ENCODE data around the gene FBXO38. TPM values are rescaled to one million over a fixed set of nuclear protein-coding genes. Genes with fewer than 3 reads are reported as not detected.
"Not testable (repeated sequence)": the region's sequence is repeated elsewhere in the genome, so short reads cannot be mapped to it uniquely, and the experiment has no call there.

Gene FBXO38
- total RNA-seq, 1 experiment from 2014 or later: 29.4 TPM

DNA sequence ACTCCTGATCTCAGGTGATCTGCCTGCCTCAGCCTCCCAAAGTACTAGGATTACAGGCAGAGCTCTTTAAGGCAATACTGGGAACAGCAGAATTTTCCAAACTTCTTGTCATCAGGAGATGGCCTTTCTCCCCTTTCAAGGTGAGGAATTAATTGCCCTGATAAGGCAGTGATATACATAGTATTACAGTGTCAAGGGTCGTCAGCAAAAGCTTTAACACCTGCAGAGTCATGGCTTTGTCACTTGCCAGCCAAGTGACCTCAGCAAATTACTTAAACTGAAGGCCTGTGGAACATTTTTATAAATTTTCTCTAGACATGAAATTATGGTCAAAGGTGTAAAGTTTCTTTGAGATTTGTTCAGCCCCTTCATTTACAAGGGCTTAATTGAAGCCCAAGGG, 59.5 kb downstream of the FBXO38 start:
- no peak for DNase-seq

DNA sequence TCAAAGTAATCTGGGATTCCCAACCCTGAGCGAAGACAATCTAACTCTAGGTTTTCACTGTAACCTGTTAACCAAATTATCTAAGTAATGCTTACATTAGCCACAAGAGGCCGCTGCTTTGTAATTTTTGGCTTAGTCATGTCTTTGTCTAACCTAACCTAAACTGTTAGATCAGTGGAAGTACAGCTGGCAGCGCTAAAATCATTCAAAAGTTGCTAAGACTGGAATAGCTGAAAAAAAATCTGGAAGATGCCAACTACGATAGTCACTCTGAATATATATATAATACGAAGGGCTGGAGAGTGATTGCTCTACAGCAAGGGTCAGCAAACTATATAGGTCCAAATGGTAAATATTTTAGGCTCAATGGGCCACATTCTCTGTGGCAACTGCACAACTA, 60.2 kb downstream of the FBXO38 start:
- peaks cover 27% of the 10 kb centered on the region for H3K36me3 ChIP-seq
- H3K27me3 ChIP-seq: no peaks in the 10 kb centered on the region
- no peaks in the 10 kb centered on the region for H3K9me3 ChIP-seq
- DNase-seq: peak; percentile 26
- H3K4me3 ChIP-seq: no peak overlapping the region

More for the DNA sequence above, 59.5 kb downstream of the FBXO38 start:
- H3K9me3 ChIP-seq: no peaks in the 10 kb centered on the region
- H3K4me3 ChIP-seq: no peak overlapping the region
- no peaks in the 10 kb centered on the region for H3K27me3 ChIP-seq
- H3K36me3 ChIP-seq: peaks cover 35% of the 10 kb centered on the region

DNA sequence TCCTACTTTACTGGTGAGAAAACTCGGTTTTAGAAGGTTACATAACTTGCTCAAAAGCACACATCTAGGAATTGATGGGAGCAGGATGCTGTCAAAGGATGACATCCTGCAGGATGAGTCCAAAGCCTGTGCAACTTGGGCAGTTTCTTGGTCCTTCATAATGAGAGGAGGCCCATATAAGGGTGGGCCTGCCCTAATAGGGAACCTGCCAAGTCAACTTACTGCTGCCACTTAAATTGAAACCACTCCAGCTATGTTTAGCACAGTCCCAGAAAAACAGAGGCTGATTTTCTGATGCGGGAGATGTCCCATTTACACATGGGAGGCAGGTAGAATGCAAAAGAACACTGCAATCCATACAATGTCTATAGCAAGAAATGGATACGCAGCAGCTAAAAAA, 61.8 kb downstream of the FBXO38 start:
- Histone ChIP-seq H3K9me3 (no peaks in the 10 kb centered on the region), H3K36me3 (peaks cover 14% of the 10 kb centered on the region), H3K27me3 (no peaks in the 10 kb centered on the region), H3K4me3 (no peak overlapping the region)
- DNase-seq: no peak

DNA sequence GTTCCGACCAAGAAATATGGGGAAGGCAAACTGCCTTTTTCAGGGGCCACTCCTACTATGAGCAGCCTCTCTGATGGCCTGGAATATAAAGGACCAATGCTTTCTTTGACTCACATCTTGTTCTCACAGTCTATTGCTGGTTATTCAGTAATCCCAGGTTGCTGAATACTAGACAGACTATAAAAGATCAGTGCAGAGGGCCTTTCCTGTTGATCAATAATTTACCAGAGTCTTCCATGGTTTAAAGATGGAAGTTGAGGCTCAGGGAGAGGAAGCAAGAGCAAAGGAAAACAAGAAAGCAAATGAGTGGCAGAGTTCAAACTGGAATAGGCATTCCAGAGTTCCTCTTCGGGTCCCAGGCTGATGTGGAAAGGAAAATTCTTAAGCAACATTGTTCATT, 62.9 kb downstream of the FBXO38 start:
- no peak for DNase-seq
- Histone ChIP-seq H3K27me3 (no peaks in the 10 kb centered on the region), H3K4me3 (no peak overlapping the region), H3K9me3 (no peaks in the 10 kb centered on the region), H3K36me3 (peaks cover 4% of the 10 kb centered on the region)

DNA sequence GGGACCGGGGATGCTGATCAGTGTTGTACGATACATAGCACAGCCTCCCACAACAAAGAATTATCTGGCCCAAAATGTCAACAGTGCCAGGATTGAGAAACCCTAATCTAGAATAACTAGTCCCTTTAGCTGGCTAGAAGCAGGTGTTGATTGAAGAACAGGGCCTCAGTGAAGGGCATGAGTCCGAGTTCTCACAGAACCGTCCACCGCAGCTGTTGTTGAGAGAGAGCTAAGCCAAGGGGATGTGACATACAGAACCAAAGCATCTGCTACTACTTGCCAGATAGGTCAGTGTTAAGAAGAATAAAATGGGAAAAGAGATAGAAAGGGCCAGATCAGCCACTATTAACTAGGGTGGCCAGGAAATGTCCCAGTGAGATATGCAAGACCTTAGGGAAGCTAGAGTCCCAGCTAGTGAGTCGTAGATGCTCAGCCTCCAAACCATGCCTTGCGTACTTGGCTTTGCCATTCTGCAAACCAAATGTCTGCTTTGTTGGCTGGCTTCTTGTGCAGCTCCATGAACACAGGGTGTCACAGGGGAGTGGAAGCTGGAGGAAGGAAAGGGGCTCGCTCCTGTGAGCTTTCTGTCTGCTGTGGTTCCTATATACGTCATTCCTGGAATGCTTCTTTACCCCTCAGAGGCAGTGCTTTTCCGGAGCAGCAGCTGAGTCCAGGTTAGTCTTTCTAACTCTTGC, 68.9 kb downstream of the FBXO38 start:
- DNase-seq: no peak
- Histone ChIP-seq H3K4me3 (no peak overlapping the region), H3K36me3 (no peaks in the 10 kb centered on the region), H3K9me3 (no peaks in the 10 kb centered on the region), H3K27me3 (no peaks in the 10 kb centered on the region)

DNA sequence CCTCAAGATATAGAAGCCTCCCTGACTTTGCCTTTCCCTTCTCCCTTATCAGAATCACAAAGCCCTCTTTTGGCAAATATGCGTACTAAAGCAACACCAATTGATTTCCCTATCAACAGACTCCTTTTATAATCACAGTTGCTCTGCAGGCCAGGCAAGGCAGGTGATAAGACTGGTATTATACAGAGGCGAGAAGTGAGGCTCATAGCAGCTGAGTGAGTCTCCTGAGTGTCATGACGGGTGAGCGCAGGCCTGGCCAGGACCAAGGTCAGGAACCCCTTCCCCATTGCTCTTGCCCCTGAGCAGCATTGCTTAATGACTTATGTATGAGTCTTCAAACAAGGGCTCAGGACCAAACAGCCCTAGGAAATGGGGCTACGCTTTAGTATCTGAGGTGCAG, 70.8 kb downstream of the FBXO38 start:
- no peaks in the 10 kb centered on the region for H3K27me3 ChIP-seq
- H3K36me3 ChIP-seq: no peaks in the 10 kb centered on the region
- no peak for DNase-seq
- no peaks in the 10 kb centered on the region for H3K9me3 ChIP-seq
- no peak overlapping the region for H3K4me3 ChIP-seq

DNA sequence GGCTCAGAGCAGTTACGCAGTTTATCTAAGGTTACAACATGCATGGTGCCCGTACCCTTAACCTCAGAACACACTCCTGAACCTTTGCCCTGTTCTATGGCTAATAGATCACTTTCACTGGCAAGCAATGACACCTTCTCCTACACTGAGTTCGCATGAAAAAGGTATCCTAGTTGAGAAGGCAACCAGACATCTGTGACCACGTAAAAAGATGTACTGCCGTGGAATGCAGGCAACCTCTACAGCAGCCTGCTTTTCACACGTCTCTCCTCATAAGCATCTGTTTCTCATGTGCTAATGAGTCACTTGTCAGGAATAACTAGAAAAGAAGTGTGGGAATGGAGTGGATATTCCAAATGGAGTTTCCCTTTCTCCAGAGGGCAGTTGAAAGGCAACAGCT, 71.4 kb downstream of the FBXO38 start:
- no peaks in the 10 kb centered on the region for H3K9me3 ChIP-seq
- DNase-seq: no peak
- no peaks in the 10 kb centered on the region for H3K36me3 ChIP-seq
- no peaks in the 10 kb centered on the region for H3K27me3 ChIP-seq
- no peak overlapping the region for H3K4me3 ChIP-seq

DNA sequence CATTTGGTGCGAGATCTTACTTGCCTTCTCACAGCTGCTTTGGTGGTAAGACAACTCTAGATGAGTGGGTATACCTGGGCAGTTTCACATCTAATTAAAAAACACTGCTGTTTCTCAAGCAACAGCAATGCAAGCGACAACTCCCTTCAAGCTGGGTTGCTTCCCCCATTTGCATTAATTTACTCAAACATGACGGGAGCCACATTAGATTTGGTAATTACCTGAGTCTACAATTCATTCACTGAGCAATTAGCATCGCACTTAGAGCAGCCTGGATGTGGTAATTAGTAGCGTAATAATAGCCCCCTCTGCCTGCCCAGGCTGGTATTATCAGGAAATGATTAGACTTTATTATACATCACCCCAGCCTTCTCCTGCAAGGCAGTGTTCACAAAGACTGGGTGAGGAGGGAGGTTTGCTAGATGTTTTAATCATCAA, 73.4 kb downstream of the FBXO38 start:
- H3K27me3 ChIP-seq: no peaks in the 10 kb centered on the region
- no peaks in the 10 kb centered on the region for H3K9me3 ChIP-seq
- H3K36me3 ChIP-seq: no peaks in the 10 kb centered on the region
- no peak overlapping the region for H3K4me3 ChIP-seq
- DNase-seq: no peak

DNA sequence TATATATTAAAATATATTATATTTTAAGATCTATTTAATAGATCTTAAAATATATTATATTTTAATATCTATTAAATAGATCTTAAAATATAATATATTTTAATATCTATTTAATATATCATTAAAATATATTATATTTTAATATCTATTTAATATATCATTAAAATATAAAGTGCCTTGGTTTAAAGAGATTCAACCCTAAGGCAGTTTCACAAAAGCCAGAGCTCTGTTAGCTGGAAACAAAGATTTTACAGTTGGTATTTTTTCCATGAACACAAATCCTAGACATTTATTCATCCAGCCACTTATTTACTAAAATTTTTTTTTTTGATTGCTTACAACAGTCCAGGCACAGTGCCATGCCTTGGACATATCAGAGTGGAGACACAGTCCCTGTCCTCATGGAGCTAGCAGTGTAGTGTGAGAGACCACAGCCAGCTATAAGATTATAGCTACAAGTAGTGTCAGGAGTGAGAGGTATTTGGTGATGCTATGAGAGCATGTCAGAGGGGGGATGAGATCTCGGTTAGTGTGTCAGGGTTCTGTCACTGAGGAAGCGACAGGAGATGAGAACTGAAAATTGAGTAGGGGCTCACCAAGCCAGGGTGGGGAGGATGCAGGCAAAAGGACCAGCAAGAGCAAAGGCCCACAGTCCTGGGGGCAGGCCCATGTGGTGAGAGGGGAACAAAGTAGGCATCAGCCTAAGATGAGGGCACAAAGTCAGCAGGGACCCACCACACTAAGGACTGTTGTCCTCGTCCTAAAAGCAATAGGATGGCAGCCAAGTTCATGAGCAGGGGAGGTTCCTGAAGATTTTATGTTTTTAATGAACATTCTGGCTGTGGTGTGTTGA, 74.5 kb downstream of the FBXO38 start:
- Histone ChIP-seq H3K36me3 (no peaks in the 10 kb centered on the region), H3K4me3 (no peak overlapping the region), H3K9me3 (no peaks in the 10 kb centered on the region), H3K27me3 (no peaks in the 10 kb centered on the region)
- no peak for DNase-seq

DNA sequence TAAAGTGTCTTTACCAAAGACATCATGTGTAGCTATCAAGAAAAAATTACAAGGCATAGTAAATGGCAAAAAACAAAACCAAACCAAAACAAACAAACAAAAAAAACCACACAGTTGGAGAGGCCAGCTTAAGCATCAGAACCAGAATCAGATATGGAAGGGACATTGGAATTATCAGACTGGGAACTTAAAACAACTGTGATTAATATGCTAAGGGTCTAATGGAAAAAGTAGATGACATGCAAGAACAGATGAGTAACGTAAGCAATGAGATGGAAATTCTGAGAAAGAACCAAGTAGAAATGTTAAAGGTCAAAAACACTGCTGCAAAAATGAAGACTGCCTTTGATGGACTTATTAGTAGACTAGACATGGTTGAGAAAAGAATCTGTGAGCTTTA, 75.9 kb downstream of the FBXO38 start:
- H3K4me3 ChIP-seq: no peak overlapping the region
- no peak for DNase-seq
- H3K27me3 ChIP-seq: no peaks in the 10 kb centered on the region
- H3K9me3 ChIP-seq: no peaks in the 10 kb centered on the region
- no peaks in the 10 kb centered on the region for H3K36me3 ChIP-seq

DNA sequence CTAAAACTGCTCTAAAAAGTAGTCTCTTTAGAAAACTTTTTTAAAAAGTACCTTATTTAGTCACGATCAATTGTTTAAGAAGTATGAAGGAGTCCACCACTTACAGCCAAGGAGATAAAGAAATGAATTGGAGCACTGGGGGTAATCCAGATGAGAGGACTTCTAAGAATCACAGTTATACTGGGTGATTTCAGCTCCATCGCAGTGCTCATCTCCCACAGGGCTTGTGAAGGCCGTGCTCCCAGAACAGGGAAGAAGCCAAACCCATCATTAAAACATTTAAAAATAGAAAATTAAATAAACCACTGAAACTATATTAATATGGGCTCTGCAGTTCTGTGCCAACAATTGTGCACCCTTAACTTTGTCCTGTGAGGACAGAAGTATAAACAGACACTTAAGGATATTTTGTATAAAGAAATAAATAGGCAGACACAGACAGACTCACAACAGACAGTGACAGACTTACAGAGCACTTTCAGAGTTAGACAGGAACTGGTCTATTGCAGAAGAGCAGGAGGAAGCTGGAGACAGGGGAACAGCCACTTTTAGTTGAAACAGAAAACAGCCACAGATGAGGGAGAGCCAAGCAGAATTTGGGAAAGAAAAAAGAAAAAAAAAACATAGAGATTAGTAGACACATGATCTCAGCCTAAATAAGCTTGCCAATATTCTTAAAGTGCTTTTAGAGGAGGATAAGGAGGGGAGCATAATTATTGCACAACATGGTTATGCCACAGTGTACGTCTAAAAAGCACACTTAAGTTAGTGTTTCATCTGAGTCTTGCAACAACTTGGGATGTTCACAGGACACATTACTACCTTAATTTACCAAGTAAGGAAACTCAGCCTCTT, 81.8 kb downstream of the FBXO38 start:
- Histone ChIP-seq H3K9me3 (no peaks in the 10 kb centered on the region), H3K4me3 (no peak overlapping the region), H3K36me3 (no peaks in the 10 kb centered on the region), H3K27me3 (no peaks in the 10 kb centered on the region)
- no peak for DNase-seq

DNA sequence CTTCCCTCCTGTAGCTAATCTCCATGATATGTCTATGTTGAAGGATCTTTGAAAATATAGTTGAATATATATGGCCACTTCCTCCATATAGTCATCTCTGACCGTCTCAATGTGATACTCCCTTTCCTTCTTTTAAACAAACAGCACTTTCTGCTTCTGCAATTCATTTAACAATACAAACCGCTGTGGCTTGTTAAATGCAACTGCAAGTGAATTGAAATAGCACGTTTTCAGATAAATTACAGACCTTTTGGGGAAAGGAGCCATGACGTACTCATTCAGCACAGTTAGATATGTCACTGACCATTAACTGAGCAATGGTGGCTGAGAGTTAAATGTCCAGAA, 82.5 kb downstream of the FBXO38 start:
- DNase-seq: no peak
- Histone ChIP-seq H3K9me3 (no peaks in the 10 kb centered on the region), H3K36me3 (no peaks in the 10 kb centered on the region), H3K27me3 (no peaks in the 10 kb centered on the region), H3K4me3 (no peak overlapping the region)

DNA sequence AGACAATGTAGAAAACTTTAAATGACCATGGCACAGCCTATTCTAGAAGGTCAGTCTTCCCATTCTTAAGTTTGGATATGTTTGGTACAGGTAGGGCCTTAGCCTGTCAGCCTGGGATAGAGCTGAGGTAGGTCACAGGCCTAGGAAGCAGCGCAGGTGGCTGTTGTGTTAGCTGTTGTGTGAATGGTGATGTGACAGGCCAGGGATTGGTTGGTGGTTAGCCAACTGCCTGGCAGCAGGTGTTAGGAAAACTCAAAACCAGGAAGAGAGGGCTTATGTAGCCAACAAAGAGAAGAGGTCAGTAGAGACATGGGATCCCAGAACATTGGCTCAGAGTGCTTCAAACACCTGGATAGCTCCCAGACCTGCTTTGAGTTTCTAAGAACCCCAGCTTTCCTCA, 84.2 kb downstream of the FBXO38 start:
- no peak for DNase-seq
- no peaks in the 10 kb centered on the region for H3K36me3 ChIP-seq
- H3K27me3 ChIP-seq: no peaks in the 10 kb centered on the region
- no peaks in the 10 kb centered on the region for H3K9me3 ChIP-seq
- H3K4me3 ChIP-seq: no peak overlapping the region

DNA sequence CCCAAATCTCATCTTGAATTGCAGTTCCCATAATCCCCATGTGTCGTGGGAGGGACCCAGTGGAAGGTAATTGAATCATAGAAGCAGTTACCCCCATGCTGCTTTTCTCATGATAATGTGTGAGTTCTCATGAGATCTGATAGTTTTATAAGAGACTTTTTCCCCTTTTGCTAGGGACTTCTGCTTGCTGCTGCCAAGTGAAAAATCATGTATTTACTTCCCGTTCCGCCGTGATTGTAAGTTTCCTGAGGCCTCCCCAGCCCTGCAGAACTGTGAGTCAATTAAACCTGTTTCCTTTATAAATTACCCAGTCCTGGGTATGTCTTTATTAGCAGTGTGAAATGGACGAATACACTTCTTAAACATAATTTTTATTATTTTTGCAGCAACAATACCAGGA, 85.0 kb downstream of the FBXO38 start:
- DNase-seq, H3K36me3 ChIP-seq, H3K4me3 ChIP-seq, H3K9me3 ChIP-seq, H3K27me3 ChIP-seq: not testable (repeated sequence)

DNA sequence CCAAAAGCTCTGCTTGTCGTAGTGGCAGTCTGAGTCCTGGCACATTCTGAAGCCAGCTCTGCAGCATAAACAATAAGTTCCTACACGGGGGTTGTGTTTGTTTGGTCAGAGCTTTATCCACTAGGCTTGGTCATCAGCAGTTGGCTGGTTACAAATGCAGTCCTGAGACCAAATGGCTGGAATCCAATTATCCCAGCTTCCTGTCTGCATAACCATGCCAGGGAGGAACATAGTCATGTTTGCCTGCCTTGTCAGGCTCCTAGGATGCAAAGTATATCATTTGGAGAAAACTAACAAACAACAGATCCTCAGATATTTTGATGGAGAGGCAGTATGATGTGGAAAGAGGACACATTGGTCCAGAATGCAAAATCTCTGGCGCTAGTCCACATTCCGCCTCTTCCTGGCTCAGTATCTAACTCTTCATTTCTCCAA, 85.8 kb downstream of the FBXO38 start:
- Histone ChIP-seq H3K4me3 (no peak overlapping the region), H3K27me3 (no peaks in the 10 kb centered on the region), H3K9me3 (no peaks in the 10 kb centered on the region), H3K36me3 (no peaks in the 10 kb centered on the region)
- DNase-seq: peak; percentile 94

DNA sequence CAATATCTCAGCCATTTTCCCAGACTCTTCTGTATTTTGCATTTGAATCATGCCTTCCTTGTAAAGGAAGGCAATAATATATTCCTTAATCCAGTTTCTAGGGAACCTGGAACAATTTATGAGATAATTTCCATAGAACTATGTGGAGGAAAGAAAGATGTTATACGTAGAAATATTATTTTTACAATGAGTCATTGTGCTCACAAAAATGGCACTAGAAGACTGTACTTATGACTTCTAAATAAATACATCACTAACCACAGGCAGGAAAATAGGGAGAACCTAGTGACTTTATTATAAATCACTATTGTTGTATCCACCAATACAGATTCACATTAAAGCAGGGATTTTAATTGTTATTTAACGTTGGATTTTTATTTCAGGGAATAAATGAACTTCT, 87.6 kb downstream of the FBXO38 start:
- no peaks in the 10 kb centered on the region for H3K9me3 ChIP-seq
- no peak for DNase-seq
- no peaks in the 10 kb centered on the region for H3K36me3 ChIP-seq
- no peak overlapping the region for H3K4me3 ChIP-seq
- no peaks in the 10 kb centered on the region for H3K27me3 ChIP-seq

DNA sequence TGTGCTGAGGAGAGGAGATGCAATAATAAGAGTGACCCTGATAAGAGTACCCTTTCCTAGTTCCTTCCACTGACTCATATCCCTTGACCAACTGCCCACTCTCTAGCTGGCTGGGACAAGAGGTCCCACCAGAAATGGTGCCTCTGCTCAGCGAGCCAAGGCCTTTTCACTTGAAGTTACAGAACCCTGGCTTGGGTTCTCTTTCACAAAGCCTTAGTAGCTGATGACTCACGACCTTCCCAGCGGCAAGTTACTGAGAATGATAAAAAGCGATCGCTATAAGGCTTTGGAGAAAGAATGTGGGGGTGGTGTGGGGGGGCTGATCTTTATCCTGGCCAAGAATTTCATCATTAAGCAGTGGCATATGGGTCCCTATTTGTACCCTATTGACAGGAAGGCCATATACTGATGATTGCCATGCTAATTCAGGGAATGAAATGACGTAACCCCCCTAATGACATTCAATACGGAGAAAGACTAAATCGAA, 90.3 kb downstream of the FBXO38 start:
- Histone ChIP-seq H3K27me3 (no peaks in the 10 kb centered on the region), H3K9me3 (no peaks in the 10 kb centered on the region), H3K4me3 (no peak overlapping the region), H3K36me3 (no peaks in the 10 kb centered on the region)
- peak; percentile 70 for DNase-seq
